Stimulated activated CD4-positive, alpha-beta T cell treated with anti-CD3 and anti-CD28 coated beads, Interleukin-1b, Interleukin-23, amount 100 ng/mL, for 1 hour (primary cell): ENCODE results near the gene CFAP92.

Experiments used
- DNase-seq, 2 donors: peaks; one replicate each; pipeline ENCODE4 v3.0.0-alpha.2; 2020; ENCODE audit warnings: low read depth in 2 of 2

CFAP92 gene

DNA sequence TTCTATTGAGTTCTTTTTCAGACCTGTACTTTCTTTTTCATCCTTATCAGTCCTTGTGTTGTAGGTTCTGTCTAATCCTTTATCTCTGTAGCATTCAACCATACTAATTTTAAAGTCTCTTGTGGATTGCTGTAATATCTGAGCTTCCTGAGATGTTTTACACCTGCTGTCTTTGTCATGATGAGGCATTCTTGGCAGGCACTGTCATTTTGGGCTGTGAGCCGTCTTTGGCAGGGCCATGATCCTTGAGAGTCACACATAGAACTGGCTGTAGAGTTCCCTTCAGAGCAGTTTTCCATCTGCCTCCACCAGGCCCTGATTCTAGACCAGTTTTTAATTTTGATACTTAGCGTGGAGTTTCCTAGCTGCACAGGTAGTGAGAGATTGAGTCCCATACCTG lies 13.9 kb upstream of the CFAP92 start:
- DNase-seq = no peak

DNA sequence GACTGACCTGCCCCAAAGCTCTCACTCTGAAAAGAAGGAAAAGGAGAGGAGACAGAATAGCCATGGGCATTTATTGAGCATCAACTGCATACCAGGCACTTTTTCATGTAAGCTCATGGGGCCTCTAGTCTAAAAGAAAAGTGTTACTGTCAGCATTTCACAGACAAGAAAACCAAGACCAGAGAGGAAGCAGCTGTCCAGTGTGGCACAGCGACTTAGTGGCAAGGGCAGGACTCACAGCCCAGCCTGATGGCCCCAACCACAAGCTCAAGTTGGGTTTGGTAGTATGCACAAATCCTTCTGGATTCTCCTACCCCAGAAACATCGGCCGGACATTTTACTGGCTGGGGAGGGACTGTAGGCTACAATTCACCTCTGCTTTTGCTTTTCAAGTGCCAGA lies 13.0 kb upstream of the CFAP92 start:
- no peak for DNase-seq

DNA sequence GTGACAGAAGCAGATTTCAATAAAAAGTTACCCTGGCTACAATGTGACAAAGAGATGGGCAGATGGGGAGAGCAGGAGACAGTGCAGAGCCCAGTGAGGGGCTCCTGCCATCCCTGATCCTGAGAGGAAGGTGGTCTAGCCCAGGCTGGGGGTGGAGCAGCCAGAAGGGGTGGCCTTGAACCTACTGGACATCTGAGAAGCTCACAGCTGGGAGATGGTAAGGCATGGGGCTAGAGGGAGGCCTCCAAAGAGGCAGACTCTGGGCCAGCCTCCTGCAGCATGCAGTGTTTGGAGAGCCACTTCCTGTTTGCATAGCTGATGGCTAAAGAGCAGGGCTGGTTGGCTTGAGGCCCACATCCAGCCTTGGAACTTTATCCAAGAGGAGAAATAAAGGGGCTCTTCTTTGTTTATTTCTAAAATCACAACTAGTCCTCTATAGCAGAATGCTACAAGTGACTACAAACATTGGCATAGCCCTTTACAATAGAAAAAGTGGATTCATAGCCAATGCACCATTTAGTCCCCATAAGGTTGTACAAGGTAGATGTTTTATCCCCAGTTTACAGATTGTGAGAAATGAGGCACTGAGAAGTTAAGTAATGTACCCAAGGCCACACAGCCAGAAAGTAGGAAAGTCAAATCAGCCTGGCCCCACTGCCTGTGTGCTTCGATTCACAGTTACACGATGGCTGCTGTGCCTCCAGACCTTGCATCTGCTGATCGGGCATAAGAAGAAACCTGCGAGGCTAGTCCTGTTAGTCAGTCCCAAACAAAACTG lies 11.8 kb upstream of the CFAP92 start:
- DNase-seq = no peak

DNA sequence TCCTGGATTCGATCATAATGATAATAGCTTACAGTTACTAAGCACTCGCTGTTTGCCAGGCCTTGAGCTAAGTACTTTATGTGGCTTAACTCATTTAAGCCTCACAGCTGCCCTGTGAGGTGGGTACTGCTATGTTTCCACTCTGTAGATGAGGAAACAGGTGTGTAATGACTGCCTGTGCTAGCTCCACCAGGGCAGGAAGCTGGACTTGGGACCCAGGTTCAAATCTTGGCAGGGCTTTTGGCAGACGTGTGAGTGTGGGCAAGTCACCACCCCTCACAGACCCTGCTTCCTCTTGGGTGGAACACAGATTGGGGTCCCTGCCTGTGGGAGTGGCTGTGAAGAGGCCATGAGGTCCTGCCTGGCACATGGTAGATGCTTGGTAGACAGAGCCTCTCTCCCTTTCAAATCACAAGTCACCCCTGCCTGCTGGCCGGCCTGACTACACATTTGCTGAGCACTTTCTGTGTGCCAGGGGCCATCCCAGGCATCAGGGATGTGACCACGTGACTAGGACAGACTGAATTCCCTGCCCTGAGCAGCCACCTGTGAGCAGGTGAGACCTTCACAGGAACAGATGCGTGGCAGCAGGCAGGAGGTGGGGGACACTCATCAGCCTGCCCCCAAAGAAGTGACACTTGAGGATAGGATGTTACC lies 10.9 kb upstream of the CFAP92 start:
- no peak for DNase-seq

DNA sequence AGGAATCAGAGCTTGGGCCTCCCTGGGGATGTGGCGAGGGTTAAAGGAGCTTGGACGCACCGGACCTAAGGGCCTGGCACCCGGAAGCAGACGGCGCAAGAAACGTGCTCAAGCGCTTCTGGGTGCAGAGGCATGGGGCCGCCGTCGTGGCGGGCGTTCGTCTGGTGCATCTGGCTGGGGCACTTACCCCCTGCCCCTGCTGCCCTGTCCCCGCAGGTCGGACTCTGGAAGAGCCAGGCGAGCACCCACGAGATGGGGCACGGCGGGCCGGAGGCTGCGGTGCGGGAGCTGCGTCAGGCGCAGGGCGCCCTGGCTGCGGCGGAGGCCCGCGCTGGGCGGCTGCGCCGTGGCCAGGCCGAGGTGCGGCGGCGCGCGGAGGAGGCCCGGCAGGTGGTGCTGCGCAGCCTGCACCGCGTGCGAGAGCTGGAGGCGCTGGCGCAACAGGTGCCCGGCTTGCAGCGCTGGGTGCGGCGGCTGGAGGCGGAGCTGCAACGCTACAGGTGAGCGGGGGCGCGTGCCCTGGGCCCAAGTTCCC lies 9.8 kb upstream of the CFAP92 start:
- DNase-seq = no peak

DNA sequence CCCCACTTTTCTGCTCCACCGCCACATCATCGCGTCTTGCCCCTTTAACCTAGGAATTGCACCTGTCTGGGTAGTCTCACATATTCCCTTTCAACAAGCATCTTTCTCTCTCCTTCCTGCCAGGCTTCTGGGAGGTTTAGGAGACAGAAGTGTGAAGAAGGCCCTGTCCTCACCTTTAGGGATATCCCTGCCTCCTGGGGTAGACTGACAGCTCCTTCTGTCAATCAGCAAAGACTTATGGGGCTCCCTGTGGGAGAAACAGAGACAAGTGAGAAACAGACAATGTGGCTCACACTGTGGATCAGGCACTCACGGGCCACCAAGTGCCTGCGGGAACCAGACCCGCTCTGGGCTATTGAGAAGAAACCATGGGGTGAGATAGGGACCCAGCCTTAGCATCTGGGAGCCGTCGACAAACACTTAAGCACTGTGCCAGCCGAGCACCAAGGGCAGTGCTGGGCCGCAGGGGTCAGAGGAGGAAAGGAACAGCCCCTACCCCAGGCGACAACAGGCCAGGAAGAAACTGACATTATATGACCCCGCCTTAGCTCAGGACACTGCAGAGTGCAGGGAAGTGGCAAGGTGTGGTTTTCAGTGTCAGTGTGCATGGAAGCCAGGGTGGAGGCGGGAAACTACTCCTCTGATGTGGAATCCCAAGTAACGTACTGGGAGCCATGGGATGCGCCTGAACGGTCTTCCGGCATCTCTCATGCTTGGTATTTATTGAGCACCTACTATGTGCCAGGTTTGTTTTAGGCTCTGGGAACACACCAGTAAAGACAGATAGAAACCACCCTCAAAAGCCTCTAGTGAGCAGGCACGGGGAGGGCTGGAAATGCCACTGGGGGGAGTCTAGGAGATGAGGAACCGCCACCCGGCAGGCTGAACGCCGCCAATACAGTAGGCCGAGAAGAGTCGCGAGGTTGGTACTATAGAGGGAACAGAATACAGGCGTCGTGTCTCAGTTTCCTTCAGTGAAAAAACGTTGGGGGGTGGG lies 9.0 kb upstream of the CFAP92 start:
- DNase-seq = no peak

DNA sequence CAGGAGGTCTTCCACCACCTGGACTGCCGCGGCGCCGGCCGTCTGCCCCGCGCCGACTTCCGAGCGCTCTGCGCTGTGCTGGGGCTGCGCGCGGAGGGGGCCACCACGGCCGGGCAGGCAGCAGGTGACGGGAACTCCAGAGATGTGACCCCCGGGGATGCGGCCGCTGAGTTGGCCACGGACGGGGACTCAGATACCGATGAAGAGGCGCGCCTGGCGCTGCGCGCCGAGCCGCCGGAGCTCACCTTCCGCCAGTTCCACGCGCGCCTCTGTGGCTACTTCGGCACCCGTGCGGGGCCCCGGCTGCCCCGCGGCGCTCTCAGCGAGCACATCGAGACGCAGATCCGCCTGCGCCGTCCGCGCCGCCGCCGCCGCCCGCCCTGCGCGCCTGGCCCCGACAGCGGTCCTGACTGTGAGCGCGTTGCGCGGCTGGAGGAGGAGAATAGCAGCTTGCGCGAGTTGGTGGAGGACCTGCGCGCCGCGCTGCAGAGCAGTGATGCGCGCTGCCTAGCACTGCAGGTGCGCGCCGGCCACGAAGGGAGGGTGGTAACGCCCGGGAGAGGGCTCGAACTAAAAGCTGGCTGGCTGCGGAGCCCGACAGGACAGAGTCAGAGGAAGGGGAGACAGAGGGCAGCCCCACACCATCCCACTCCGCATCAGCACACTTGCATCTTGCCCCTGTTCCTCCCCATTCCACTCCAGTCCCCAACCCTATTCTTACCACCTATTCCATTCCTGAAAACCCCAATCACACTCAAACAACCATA lies 8.1 kb upstream of the CFAP92 start:
- DNase-seq = no peak

DNA sequence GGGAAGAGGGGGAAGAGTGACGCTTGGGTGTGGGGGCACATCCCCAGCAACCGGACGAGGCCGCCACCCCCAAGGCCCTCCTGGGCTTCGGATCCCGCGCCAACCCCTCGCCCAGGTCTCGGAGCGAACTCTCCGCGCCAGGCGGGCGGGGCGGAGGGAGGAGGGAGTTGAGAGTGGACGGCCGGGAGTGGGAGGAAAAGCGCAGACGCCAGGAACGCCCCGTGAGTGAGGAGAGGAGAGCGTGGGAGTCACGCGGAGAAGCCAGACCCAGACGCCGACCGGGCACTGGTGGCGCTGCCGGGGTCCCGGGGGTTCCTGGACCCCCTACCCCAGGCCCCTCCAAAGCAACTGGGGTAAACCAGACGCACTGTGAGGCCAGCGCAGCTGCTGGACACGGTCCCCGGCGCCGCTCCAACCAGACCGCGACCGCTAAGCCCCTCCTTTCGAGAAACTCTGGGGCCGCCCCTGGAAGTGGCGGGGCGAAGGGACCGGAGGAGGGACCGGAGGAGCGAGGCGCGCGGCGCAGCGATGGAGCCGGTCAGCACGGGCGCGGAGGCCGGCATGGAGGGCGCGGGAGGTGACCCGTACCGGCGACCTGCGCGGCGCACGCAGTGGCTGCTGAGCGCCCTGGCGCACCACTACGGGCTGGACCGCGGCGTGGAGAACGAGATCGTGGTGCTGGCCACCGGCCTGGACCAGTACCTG lies 7.4 kb upstream of the CFAP92 start, which contains the start of gene EFCC1:
Gene EFCC1, plus strand, starts transcription at position 204 of the 705 bp plus-strand sequence. Its CDS starts 325 bp downstream, at position 529.
- DNase-seq = no peak

DNA sequence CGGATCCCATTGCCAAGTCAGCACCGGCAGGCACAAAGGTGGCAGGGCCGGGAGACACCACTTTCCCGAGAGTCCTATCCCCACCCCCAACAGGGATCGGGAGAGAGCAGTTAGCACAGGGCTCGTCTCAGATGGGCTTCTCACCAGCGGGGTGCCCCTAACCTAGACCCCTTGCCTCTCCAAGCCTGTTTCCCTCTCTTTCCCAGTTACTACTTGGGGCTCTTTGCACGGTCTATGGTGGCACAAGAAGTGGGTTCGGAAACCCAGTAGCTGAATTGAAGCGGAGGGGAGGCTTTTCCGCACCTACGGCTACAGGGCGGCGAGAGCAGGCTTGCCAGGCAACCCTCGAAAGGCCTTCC lies 6.8 kb upstream of the CFAP92 start:
- no peak for DNase-seq

DNA sequence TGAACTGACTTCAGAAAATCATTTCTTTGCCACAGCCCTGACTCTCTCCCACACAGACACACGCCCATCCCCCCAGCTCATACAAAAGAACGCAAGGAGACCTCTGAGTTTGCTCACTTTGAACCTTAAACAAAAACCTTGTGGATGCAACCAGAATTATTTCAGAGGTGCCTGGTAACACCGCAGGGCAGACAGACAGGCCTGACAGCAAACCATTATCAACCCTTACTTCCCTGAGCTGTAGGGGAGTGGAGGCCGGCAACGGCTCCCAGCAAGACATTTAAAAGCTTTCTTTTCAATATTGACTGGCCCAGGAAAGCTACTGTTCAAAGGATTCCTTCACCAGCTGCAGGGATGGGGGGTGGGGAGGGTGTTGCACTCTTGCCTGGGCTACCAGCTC lies 5.2 kb upstream of the CFAP92 start:
- DNase-seq = no peak

DNA sequence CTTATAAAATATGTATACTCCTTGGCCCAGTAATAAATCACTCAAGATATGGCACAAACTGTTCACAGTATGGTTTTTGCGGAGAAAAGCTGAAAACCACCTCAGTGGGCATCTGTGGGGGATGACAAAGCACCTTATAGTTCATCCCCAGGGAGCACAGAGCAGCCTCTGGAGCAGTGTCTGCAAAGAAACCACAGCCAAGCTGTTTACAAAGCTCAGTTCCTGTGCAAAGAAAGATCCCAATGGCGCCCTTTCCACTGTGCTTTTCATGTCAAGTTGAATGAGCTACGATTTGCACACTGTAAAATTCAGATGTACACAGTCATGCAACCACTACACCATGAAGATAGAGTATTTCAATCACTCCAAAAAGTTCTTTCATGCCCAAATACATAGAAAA lies 4.7 kb upstream of the CFAP92 start:
- no peak for DNase-seq

DNA sequence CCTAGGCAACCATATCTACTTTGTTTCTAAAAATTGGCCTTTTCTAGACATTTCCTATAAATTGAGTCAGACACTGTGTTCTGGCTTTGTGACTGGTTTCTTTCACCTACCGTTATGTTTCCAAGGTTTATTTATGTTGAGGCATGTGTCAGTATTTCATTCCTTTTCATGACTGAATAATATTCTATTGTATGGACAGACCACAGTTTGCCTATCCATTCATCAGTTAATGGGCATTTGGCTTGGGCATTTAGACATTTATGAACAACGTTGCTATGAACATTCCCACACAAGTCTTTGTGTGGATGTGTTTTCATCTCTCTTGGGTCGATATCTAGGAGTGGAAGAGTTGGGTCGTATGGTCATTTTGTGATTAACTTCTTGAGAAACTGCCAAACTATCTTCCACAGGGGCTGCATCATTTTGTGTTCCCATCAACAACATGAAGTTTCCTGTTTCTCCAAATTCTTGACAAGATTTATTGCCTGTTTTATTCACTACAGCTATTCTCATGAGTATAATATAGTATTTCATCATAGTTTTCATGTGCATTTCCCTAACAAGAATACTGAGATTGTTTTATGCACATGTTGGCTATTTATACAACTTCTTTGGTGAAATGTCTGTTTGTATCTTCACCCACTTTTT lies 3.7 kb upstream of the CFAP92 start:
- no peak for DNase-seq

DNA sequence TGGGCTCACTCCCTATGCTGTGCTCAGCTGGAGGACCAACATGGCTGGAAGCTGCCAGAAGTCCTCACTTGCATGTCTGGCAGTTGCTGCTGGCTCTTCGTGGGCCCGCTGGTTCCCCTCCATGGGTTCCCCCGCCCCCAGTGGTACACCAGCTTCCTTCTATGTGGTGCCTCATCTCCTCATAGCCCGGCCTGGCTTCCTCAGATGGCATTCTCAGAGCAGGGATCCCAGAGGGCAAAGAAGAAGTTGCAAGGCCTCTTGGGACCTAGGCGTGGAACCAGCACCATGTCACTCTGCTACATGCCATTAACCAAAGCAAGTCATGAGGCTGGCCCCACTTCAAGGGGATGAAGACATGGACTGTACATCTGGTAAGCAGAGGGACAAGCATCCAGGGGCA lies 2.9 kb upstream of the CFAP92 start:
- no peak for DNase-seq

DNA sequence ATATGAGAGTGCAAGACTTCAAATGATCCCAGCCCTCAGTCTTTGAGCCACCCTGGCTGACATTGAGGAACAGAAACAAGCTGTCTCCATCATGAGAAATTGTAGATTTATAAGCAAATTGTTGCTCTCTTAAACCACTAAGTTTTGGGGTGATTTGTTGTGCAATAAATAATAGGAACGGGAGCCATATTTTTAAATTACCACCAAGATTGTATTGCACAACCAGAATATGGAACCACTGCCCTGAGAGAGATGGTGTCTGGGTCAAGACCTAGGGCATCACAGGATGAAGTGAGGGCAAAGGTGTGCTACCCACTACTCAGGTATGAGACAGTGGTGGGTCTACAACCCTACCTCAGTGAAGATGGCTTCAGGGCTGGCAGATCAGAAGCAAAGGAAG lies 2.3 kb upstream of the CFAP92 start:
- no peak for DNase-seq

DNA sequence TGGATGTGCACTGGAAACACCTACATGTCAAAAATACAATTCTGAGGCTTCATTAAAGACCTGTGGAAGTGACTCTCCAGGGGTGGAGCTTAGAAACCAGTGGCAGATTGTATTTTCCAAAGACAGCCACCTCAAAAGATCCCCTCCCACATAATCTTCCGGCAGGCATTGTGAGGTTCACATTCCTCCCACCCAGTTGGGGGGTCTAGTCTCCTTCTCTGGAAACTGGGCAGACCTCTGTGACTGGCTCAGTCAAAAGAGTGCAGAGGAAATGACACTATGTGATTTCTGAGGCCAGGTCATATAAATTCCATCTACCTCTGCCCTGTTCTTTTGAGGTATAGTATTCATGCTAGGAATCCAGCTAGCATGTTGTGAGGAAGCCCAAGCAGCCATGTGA lies 1.9 kb upstream of the CFAP92 start:
- no peak for DNase-seq

DNA sequence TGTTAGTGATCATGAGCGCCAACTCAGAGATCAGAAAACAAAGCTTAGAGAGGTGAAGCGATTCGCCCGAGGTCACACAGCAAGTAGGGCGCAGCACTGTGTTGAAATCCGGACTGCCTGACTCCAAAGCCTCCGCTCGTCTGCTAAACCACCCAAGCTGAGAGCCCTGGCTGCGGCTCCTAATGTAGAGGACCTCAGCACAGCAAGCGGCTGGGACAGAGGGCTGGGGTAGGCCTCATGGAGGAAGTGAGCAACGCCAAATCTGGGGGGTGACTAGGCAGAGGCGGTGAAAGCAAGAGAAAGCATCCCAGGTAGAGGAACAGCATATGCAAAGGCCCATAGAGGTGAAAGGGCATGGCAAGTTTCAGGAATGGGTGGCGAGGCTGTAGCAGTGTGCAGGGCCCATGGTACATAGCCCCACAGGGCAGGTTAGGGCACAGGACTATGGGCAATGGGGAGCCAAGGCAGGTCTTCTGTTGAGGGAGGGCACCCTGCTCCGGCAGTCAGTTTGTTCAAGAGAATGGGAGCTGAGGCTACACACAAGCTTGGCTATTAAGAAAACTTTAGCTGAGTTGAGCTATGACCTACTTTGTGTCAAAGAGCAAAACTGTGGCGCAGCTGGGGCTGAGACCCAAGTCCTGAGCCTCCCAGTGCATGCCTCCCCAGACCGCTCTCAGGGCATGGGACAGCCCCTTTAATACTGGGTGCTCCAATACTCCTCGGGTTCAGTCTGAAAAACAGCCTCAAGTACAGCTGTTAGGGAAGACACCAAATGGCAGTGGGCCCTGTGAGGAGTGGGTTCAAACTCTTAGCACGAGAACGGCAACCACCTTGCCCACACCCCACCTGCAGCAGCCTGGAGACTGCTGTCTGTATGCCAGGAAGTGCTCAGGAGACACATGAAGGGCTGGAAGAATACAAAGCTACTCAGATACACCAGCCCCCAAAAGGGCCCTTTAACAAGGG lies 988 bp upstream of the CFAP92 start:
- no peak for DNase-seq

DNA sequence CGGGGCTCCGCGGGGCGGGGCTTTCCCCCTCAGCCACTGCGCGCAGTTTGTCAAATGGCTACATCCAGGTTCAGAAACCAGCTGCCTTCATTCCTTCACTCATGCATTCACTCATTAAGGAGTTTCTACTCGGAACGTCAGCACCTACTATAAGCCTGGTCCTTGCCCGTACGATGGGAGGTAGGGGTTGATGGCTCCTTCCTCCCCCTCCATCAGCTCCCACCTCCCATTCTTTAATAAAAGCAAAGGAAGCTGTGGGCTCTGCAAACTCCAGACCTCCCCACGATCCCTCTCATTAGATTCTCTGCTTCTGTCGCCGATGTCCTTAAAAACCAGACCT lies 267 bp upstream of the CFAP92 start:
- DNase-seq = no peak

DNA sequence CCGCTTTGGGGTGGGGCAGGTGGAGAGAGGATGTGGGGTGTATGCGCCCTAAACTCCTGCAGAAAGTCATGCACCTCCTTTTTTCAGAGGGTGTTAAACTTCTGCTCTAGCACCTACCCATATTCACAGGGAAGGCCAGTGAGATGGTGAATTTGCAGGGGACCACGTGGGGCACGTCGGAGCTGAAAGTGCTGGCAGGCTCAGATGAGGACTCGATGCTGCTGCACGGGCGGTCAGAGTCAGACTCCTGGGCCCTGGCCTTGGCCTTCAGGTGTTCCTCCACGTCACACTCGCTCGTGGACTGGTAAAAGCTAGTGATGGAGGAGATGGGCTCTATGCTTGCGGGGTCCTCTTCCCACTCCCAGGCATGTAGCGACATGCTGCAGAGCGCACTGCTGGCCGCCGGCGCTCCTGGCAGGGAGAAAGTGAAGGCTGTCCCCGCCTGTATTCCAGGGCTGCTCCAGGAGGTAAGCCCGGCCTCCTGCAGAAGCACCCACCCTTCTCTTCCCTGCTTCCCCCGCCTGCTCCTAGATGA lies 883 bp downstream of the CFAP92 start:
- no peak for DNase-seq

DNA sequence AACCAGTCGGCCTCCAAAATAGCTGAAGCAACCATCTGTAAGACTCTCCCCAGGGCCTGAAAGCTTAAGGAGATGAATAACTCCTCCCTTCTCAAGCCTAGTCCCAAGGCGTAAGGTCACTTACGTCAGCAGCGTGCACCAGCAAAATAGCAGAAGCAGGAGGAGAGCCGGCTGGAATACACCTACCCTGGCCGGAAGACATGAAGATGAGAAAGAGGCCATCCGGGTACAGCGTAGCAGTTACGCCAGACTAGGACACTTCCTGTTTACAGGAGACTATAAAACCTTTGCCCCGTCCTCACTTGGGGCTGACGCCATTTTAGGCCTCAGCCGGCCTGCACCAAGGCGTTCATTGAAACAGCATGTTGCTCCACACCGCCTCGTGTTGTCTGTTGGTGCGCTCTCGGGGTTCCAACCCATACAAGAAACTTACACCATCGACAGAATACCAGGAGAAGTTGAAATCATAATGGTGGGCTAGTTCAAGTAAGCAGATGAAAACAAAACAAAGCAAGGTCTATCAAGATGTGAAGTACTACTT lies 2.5 kb downstream of the CFAP92 start:
- no peak for DNase-seq
